HepG2 (cell line): ENCODE data around the gene TUBB. TPM values are rescaled to one million over a fixed set of nuclear protein-coding genes. Genes with fewer than 3 reads are reported as not detected.
A peak's percentile ranks its signal among the peaks of the same experiment; 100 is the strongest.

Source experiments
- ATAC-seq: fragments of 200-7000 bp; cut with Tn5 transposase; 3 replicates; pipeline ENCODE4 v1.9.1; 2020; ENCODE audit warnings: mild to moderate bottlenecking, moderate library complexity
- BruUV-seq: library from RNA; stranded (reverse); fragments of 400-500 nt; replicated peaks from 2 replicates; lab custom pipeline; 2021; lab: Mats Ljungman, UMichigan
- CTCF ChIA-PET: fragments of 300-600 bp; formaldehyde crosslinking; extraction: SDS; loops from one replicate; lab custom pipeline; 2021; ENCODE audit warnings: low total read pairs, inconsistent platforms, low intra/inter-chr PET ratio; lab: Yijun Ruan, JAX
- POLR2A ChIA-PET: fragments of 350-600 bp; sonication (Branson Sonifier 250); formaldehyde crosslinking; loops from one replicate; lab custom pipeline; 2020; ENCODE audit warnings: antibody characterized with exemption, inconsistent platforms; lab: Yijun Ruan, JAX
- DNase-seq: peaks from one replicate; pipeline ENCODE4 v3.0.0-alpha.2; 2015; ENCODE audit warnings: low spot score
- FAIRE-seq: peaks from 3 replicates; lab custom pipeline; 2011; peaks lifted over from hg19 to GRCh38; lab: Jason Lieb, UNC
- H2AFZ ChIP-seq: one replicate; pipeline ENCODE4 v1.6.1; 2011; ENCODE audit warnings: low read length, inconsistent platforms
- H3K27ac ChIP-seq: fragments of 300-600 bp; 3 replicates; pipeline ENCODE4 v1.8.0; 2011; ENCODE audit warnings: mixed run types, mild to moderate bottlenecking, mixed read lengths, low read length, inconsistent platforms; ENCODE audit not compliant: insufficient read depth; ENCODE audit errors: extremely low read length
- H3K27me3 ChIP-seq, 2 experiments: fragments of 200-600 bp in 1 of 2; 2 replicates in 1 of 2; 3 replicates in 1 of 2; pipeline versions ENCODE4 v1.6.0 to v1.8.0; 2011; ENCODE audit warnings: low read length in 2 of 2, mild to moderate bottlenecking in 2 of 2, moderate library complexity in 2 of 2, inconsistent platforms in 1 of 2; ENCODE audit not compliant: insufficient read depth in 2 of 2, control insufficient read depth in 1 of 2
- H3K36me3 ChIP-seq, 2 experiments: fragments of 200-600 bp in 1 of 2; replicated peaks in 1 of 2; 2 replicates in 1 of 2; 3 replicates in 1 of 2; pipeline versions ENCODE4 v1.5.1 to v1.8.0; 2011; ENCODE audit warnings: low read length in 2 of 2, inconsistent platforms in 1 of 2; ENCODE audit not compliant: insufficient read depth in 2 of 2, control insufficient read depth in 1 of 2
- H3K4me1 ChIP-seq: 2 replicates; pipeline ENCODE4 v1.5.1; 2012; ENCODE audit warnings: low read length, inconsistent platforms; ENCODE audit not compliant: insufficient read depth
- H3K4me2 ChIP-seq: 2 replicates; pipeline ENCODE4 v1.6.0; 2011; ENCODE audit warnings: low read depth, low read length, inconsistent platforms
- H3K4me3 ChIP-seq, 3 experiments: fragments of 200-600 bp in 1 of 3; sonication (generic), shearing (Covaris generic) in 1 of 3; replicated peaks in 1 of 3; 2 replicates each; pipeline ENCODE4 v1.5.1; 2011 to 2016; ENCODE audit warnings: low read length in 3 of 3, inconsistent platforms in 2 of 3, low read depth in 2 of 3, mild to moderate bottlenecking in 2 of 3, control low read depth in 1 of 3, mixed read lengths in 1 of 3; ENCODE audit not compliant: insufficient read depth in 1 of 3
- H3K79me2 ChIP-seq: one replicate; pipeline ENCODE4 v1.6.1; 2011; ENCODE audit warnings: low read length, inconsistent platforms; ENCODE audit not compliant: insufficient read depth
- H3K9ac ChIP-seq: 2 replicates; pipeline ENCODE4 v1.6.0; 2011; ENCODE audit warnings: mild to moderate bottlenecking, low read depth, low read length, inconsistent platforms; ENCODE audit not compliant: insufficient read depth
- H3K9me3 ChIP-seq: 2 replicates; pipeline ENCODE4 v1.5.1; 2012; ENCODE audit warnings: mild to moderate bottlenecking, low read length
- H4K20me1 ChIP-seq: 2 replicates; pipeline ENCODE4 v1.6.0; 2011; ENCODE audit warnings: inconsistent platforms, mild to moderate bottlenecking, low read length, moderate library complexity; ENCODE audit not compliant: insufficient read depth
- HBP1 ChIP-seq: IDR thresholded peaks from 2 replicates; pipeline ENCODE4 v1.6.1; 2016; ENCODE audit warnings: low read depth, control low read depth
- HOXA5 ChIP-seq: sonication (generic); formaldehyde crosslinking; IDR thresholded peaks from 2 replicates; pipeline ENCODE4 v1.4.0; 2020; ENCODE audit warnings: missing genetic modification reagents
- KAT2B ChIP-seq: fragments of 150-350 bp; IDR thresholded peaks from 2 replicates; pipeline ENCODE4 v1.6.1; 2014; ENCODE audit warnings: low read depth, low read length, borderline replicate concordance
- ZFP90 ChIP-seq: sonication (generic); formaldehyde crosslinking; IDR thresholded peaks from 2 replicates; pipeline ENCODE4 v1.8.0; 2022; ENCODE audit warnings: missing genetic modification reagents, mild to moderate bottlenecking, inconsistent platforms, borderline replicate concordance
- in situ Hi-C: cut with HindIII; loops from 2 replicates; pipeline ENCODE4 v1.10.0; 2017; ENCODE audit warnings: low pct_unique_long_range_greater_than_20kb; ENCODE audit not compliant: extremely low pct_ligation_motif_present
- intact Hi-C: fragments of 100-400 bp; cut with micrococcal nuclease; formaldehyde crosslinking; loops from one replicate; pipeline ENCODE4 v1.10.0; 2022; ENCODE audit not compliant: unreplicated experiment
- polyA plus RNA-seq, 8 experiments: library from polyadenylated mRNA; depleted of rRNA in 3 of 8; stranded (reverse) in 7 of 8; unstranded in 1 of 8; fragments of >200 nt; fragmentation: Illumina TruSeq in 4 of 8; extraction: Trizol in 4 of 8; gene quantifications; 2 replicates each; pipeline versions ENCODE4 v1.2.1 to v1.2.3, GENCODE V29; 2011 to 2016; ENCODE audit warnings: low read depth in 4 of 8, missing spikeins in 1 of 8, mixed read lengths in 1 of 8; ENCODE audit not compliant: insufficient read depth in 1 of 8
- total RNA-seq, 5 experiments: library from RNA; depleted of rRNA; stranded (reverse); fragments of >200 nt; fragmentation: Illumina TruSeq; extraction: Trizol; gene quantifications; 2 replicates each; pipeline ENCODE4 v1.2.3, GENCODE V29; 2016; ENCODE audit warnings: low read depth in 1 of 5
- TF ChIP-seq, protein P1 (sequence below): sonication (generic); formaldehyde crosslinking; IDR thresholded peaks from 2 replicates; pipeline ENCODE4 v1.4.0; 2020; ENCODE audit warnings: missing genetic modification reagents

The TUBB gene
- total and polyA plus RNA-seq, 2 of the 13 experiments (the other 11 are each of a cell fraction or from before 2014, with no cell fraction given), result 911 to 1,163 TPM

DNA sequence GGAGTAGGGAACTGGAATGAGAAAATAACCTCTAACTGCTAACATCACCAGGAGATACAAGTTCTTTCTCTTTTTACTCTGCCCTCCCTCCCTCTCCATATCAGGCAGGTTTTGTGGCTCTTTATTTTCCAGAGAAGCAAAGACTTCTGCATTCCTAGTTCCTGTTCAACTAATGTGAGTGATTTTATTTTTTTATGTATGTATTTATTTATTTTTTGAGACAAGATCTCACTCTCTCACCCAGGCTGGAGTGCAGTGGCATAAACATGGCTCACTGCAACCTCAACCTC is 30.2 kb downstream of the TUBB start:
- DNase-seq (no peak), FAIRE-seq (no peak), ATAC-seq (no peak)
- peak overlapping the region; percentile 76 for H3K27ac ChIP-seq
- CTCF ChIA-PET, result no interaction called here
- H3K4me1 ChIP-seq, result peaks cover 75% of the 10 kb centered on the region
- peak overlapping the region; percentile 66 for H3K9ac ChIP-seq
- POLR2A ChIA-PET, result interaction anchor here (2.0 to 16.9 kb wide), 5 partner anchors 9 to 31 kb away, joined by 9 to 414 read pairs (median 17); no protein-coding TSS in a partner anchor
- no peaks in the 10 kb centered on the region for H3K27me3 ChIP-seq
- BruUV-seq, result no TSS peak
- no peaks in the 10 kb centered on the region for H3K9me3 ChIP-seq
- peak overlapping the region; percentile 92 for H3K4me2 ChIP-seq
- H2AFZ ChIP-seq, result no peak overlapping the region
- in situ Hi-C loops, result no loop called here
- peaks cover 3% of the 10 kb centered on the region for H3K79me2 ChIP-seq
- H3K4me3 ChIP-seq, result peak overlapping the region in 2 of 3 experiments; percentile 22 to 62; a peak in 2 of 6 replicates
- intact Hi-C loops, result no loop called here
- no peaks in the 10 kb centered on the region for H4K20me1 ChIP-seq
- TF ChIP-seq HOXA5 (CRISPR knock-in tag), result 0 out of 2 replicates have a peak, but pooled peaks have one; percentile 12
- TF ChIP-seq HBP1 (CRISPR knock-in tag), result no peak
- 0 out of 2 replicates have a peak, but pooled peaks have one; percentile 6 for TF ChIP-seq ZFP90 (CRISPR knock-in tag)
- TF ChIP-seq KAT2B, result no peak
- TF ChIP-seq, protein P1, sequence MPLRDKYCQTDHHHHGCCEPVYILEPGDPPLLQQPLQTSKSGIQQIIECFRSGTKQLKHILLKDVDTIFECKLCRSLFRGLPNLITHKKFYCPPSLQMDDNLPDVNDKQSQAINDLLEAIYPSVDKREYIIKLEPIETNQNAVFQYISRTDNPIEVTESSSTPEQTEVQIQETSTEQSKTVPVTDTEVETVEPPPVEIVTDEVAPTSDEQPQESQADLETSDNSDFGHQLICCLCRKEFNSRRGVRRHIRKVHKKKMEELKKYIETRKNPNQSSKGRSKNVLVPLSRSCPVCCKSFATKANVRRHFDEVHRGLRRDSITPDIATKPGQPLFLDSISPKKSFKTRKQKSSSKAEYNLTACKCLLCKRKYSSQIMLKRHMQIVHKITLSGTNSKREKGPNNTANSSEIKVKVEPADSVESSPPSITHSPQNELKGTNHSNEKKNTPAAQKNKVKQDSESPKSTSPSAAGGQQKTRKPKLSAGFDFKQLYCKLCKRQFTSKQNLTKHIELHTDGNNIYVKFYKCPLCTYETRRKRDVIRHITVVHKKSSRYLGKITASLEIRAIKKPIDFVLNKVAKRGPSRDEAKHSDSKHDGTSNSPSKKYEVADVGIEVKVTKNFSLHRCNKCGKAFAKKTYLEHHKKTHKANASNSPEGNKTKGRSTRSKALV, result peak; percentile 14; the same call in 1 of the 2 replicates
- H3K36me3 ChIP-seq, result no peaks in the 10 kb centered on the region
